Measurements from ENCODE around the gene MARK3. TPM values are rescaled to one million over a fixed set of nuclear protein-coding genes. Genes with fewer than 3 reads are reported as not detected.

MARK3 gene
- total and polyA plus RNA-seq, 2 of the 13 experiments (the other 11 are each of a cell fraction or from before 2014, with no cell fraction given) = 47.7 to 56.6 TPM

DNA sequence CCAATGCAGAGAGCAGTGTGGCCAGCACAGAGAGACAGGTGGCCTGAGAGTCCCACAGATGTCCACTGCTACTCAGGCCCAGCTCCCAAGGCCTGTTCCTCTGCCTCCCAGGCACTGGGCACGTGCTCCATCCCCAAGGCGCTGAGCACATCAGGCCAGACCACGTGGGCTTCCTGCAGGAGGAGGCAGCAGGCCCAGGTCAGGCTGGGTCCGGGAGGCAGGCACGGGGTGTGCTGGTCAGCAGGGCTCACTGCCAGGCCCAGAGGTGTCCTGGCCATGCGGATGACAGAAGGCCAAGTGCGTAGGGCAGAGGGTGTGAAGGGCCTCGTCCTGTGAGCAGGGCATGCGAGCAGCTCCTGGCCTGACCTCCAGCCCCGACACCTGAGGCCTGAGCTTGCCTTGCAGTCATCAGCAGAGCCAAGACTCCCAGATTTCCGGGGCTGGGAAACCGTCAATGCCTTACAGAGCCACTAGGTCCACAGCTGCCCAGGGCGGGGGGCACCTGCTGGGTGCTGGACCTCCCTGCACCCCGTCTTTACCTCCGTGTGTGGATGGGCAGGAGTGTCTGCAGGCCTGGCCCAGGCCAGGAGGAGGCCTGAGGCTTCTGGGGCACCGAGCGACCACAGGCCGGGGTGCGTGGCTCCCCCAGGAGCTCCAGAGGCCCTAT, 158.6 kb downstream of the MARK3 start (continued):
- TF ChIP-seq ZIK1 (CRISPR knock-in tag; IDR thresholded peaks at IDR 0.05; ENCODE audit: borderline replicate concordance, low read depth) (0 out of 2 replicates have a peak, but pooled peaks have one; percentile 47), ZC3H4 (CRISPR knock-in tag; IDR thresholded peaks at IDR 0.05; ENCODE audit: borderline replicate concordance) (no peak), SATB2 (CRISPR knock-in tag; IDR thresholded peaks at IDR 0.05) (no peak), HOXA3 (CRISPR knock-in tag; IDR thresholded peaks at IDR 0.05) (no peak), RORA (CRISPR knock-in tag; IDR thresholded peaks at IDR 0.05) (no peak), MED13 (CRISPR knock-in tag; IDR thresholded peaks at IDR 0.05) (no peak), GABPB1 (CRISPR knock-in tag; IDR thresholded peaks at IDR 0.05) (peak; percentile 43; the same call in 1 of the 2 replicates), NCOA5 (CRISPR knock-in tag; IDR thresholded peaks at IDR 0.05) (no peak), SMYD3 (CRISPR knock-in tag; IDR thresholded peaks at IDR 0.05) (no peak), SAP130 (CRISPR knock-in tag; IDR thresholded peaks at IDR 0.05; ENCODE audit: low read depth) (0 out of 2 replicates have a peak, but pooled peaks have one; percentile 20)
- TF ChIP-seq, protein P1, sequence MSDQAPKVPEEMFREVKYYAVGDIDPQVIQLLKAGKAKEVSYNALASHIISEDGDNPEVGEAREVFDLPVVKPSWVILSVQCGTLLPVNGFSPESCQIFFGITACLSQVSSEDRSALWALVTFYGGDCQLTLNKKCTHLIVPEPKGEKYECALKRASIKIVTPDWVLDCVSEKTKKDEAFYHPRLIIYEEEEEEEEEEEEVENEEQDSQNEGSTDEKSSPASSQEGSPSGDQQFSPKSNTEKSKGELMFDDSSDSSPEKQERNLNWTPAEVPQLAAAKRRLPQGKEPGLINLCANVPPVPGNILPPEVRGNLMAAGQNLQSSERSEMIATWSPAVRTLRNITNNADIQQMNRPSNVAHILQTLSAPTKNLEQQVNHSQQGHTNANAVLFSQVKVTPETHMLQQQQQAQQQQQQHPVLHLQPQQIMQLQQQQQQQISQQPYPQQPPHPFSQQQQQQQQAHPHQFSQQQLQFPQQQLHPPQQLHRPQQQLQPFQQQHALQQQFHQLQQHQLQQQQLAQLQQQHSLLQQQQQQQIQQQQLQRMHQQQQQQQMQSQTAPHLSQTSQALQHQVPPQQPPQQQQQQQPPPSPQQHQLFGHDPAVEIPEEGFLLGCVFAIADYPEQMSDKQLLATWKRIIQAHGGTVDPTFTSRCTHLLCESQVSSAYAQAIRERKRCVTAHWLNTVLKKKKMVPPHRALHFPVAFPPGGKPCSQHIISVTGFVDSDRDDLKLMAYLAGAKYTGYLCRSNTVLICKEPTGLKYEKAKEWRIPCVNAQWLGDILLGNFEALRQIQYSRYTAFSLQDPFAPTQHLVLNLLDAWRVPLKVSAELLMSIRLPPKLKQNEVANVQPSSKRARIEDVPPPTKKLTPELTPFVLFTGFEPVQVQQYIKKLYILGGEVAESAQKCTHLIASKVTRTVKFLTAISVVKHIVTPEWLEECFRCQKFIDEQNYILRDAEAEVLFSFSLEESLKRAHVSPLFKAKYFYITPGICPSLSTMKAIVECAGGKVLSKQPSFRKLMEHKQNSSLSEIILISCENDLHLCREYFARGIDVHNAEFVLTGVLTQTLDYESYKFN (CRISPR knock-in tag; conservative IDR thresholded peaks at IDR 0.05) = no peak
- TF ChIP-seq, protein P2, sequence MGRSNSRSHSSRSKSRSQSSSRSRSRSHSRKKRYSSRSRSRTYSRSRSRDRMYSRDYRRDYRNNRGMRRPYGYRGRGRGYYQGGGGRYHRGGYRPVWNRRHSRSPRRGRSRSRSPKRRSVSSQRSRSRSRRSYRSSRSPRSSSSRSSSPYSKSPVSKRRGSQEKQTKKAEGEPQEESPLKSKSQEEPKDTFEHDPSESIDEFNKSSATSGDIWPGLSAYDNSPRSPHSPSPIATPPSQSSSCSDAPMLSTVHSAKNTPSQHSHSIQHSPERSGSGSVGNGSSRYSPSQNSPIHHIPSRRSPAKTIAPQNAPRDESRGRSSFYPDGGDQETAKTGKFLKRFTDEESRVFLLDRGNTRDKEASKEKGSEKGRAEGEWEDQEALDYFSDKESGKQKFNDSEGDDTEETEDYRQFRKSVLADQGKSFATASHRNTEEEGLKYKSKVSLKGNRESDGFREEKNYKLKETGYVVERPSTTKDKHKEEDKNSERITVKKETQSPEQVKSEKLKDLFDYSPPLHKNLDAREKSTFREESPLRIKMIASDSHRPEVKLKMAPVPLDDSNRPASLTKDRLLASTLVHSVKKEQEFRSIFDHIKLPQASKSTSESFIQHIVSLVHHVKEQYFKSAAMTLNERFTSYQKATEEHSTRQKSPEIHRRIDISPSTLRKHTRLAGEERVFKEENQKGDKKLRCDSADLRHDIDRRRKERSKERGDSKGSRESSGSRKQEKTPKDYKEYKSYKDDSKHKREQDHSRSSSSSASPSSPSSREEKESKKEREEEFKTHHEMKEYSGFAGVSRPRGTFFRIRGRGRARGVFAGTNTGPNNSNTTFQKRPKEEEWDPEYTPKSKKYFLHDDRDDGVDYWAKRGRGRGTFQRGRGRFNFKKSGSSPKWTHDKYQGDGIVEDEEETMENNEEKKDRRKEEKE (IDR thresholded peaks at IDR 0.05) = no peak
- TF ChIP-seq, protein P3, sequence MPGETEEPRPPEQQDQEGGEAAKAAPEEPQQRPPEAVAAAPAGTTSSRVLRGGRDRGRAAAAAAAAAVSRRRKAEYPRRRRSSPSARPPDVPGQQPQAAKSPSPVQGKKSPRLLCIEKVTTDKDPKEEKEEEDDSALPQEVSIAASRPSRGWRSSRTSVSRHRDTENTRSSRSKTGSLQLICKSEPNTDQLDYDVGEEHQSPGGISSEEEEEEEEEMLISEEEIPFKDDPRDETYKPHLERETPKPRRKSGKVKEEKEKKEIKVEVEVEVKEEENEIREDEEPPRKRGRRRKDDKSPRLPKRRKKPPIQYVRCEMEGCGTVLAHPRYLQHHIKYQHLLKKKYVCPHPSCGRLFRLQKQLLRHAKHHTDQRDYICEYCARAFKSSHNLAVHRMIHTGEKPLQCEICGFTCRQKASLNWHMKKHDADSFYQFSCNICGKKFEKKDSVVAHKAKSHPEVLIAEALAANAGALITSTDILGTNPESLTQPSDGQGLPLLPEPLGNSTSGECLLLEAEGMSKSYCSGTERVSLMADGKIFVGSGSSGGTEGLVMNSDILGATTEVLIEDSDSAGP (CRISPR knock-in tag; IDR thresholded peaks at IDR 0.05; ENCODE audit: borderline replicate concordance) = 0 out of 2 replicates have a peak, but pooled peaks have one; percentile 7
- TF ChIP-seq, protein P4, sequence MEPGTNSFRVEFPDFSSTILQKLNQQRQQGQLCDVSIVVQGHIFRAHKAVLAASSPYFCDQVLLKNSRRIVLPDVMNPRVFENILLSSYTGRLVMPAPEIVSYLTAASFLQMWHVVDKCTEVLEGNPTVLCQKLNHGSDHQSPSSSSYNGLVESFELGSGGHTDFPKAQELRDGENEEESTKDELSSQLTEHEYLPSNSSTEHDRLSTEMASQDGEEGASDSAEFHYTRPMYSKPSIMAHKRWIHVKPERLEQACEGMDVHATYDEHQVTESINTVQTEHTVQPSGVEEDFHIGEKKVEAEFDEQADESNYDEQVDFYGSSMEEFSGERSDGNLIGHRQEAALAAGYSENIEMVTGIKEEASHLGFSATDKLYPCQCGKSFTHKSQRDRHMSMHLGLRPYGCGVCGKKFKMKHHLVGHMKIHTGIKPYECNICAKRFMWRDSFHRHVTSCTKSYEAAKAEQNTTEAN (CRISPR knock-in tag; conservative IDR thresholded peaks at IDR 0.05) = no peak
- TF ChIP-seq, protein P5, sequence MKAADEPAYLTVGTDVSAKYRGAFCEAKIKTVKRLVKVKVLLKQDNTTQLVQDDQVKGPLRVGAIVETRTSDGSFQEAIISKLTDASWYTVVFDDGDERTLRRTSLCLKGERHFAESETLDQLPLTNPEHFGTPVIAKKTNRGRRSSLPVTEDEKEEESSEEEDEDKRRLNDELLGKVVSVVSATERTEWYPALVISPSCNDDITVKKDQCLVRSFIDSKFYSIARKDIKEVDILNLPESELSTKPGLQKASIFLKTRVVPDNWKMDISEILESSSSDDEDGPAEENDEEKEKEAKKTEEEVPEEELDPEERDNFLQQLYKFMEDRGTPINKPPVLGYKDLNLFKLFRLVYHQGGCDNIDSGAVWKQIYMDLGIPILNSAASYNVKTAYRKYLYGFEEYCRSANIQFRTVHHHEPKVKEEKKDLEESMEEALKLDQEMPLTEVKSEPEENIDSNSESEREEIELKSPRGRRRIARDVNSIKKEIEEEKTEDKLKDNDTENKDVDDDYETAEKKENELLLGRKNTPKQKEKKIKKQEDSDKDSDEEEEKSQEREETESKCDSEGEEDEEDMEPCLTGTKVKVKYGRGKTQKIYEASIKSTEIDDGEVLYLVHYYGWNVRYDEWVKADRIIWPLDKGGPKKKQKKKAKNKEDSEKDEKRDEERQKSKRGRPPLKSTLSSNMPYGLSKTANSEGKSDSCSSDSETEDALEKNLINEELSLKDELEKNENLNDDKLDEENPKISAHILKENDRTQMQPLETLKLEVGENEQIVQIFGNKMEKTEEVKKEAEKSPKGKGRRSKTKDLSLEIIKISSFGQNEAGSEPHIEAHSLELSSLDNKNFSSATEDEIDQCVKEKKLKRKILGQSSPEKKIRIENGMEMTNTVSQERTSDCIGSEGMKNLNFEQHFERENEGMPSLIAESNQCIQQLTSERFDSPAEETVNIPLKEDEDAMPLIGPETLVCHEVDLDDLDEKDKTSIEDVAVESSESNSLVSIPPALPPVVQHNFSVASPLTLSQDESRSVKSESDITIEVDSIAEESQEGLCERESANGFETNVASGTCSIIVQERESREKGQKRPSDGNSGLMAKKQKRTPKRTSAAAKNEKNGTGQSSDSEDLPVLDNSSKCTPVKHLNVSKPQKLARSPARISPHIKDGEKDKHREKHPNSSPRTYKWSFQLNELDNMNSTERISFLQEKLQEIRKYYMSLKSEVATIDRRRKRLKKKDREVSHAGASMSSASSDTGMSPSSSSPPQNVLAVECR (CRISPR knock-in tag; IDR thresholded peaks at IDR 0.05; ENCODE audit: borderline replicate concordance) = peak; percentile 15; the same call in 1 of the 2 replicates
